Gastrocnemius medialis (tissue), 4 donors: ENCODE data around the gene CAPZB.

Experiments used
- POLR2A ChIP-seq, 2 donors: fragments of 450-650 bp; IDR thresholded peaks; one replicate each; pipeline ENCODE4 v1.6.1; 2017; ENCODE audit warnings: antibody characterized with exemption in 2 of 2, mild to moderate bottlenecking in 2 of 2, moderate library complexity in 2 of 2
- TF ChIP-seq, protein P1 (sequence below), 5 experiments: fragments of 450-650 bp in 3 of 5; fragments of 200-600 bp in 2 of 5; sonication (generic) in 2 of 5; IDR thresholded peaks in 4 of 5; conservative IDR thresholded peaks in 1 of 5; 1 replicate in 4 of 5; 2 replicates in 1 of 5; pipeline ENCODE4 v1.5.1; 2016 to 2019; ENCODE audit warnings: antibody characterized with exemption in 5 of 5, mild to moderate bottlenecking in 3 of 5, moderate library complexity in 3 of 5

DNA sequence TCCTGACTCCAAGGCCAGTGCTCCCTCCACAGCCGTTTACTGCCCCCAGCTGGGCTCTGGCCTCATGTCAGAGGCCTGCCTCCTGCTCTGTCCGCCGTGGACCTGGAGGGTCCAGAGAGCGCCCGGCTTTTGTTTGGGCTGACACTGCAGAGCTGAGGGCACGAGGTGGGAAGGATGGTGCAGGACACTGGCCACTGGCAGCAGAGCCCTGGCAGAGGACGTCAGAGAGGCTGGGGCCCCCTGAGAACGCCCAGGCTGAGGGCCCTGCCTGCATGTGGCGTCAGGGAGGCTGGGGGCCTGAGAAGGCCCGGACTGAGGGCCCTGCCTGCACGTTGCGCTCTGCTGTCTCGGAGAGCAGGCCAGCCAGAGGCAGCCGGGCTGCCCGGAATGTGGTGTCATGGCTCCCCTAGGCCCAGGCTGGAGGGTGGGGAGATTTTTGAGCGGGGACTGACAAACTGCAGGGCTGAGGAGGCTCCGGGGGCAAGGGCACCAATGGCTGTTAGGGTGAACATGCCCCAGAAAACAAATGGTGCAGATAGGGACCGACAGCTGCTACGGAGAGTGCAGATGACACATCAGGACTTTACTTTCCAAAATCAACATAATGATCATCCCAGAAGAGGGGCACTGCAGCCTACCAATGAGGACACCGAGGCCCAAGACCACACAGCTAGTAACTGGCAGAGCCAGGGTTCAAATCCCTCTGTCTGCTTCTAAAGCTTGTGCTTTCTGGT lies 141.6 kb downstream of the CAPZB start:
- TF ChIP-seq, protein P1, sequence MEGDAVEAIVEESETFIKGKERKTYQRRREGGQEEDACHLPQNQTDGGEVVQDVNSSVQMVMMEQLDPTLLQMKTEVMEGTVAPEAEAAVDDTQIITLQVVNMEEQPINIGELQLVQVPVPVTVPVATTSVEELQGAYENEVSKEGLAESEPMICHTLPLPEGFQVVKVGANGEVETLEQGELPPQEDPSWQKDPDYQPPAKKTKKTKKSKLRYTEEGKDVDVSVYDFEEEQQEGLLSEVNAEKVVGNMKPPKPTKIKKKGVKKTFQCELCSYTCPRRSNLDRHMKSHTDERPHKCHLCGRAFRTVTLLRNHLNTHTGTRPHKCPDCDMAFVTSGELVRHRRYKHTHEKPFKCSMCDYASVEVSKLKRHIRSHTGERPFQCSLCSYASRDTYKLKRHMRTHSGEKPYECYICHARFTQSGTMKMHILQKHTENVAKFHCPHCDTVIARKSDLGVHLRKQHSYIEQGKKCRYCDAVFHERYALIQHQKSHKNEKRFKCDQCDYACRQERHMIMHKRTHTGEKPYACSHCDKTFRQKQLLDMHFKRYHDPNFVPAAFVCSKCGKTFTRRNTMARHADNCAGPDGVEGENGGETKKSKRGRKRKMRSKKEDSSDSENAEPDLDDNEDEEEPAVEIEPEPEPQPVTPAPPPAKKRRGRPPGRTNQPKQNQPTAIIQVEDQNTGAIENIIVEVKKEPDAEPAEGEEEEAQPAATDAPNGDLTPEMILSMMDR (IDR thresholded peaks at IDR 0.05 in 4 of 5, conservative IDR thresholded peaks at IDR 0.05 in 1 of 5): no peak
- TF ChIP-seq POLR2A (IDR thresholded peaks at IDR 0.05): no peak
